A673 (cell line): ENCODE data around the gene COL4A2.

ENCODE experiments used
- EZH2 ChIP-seq: fragments of 200-600 bp; sonication (generic); IDR thresholded peaks from 2 replicates; pipeline ENCODE4 v1.6.1; 2017; ENCODE audit warnings: borderline replicate concordance, low read depth, mild to moderate bottlenecking, mixed read lengths, antibody characterized with exemption, low read length; ENCODE audit not compliant: poor library complexity, severe bottlenecking
- TF ChIP-seq, protein P1 (sequence below): fragments of 300-800, 200-600 bp; sonication (generic); conservative IDR thresholded peaks from 2 replicates; pipeline ENCODE4 v1.5.1; 2017; ENCODE audit warnings: low read depth, mild to moderate bottlenecking, antibody characterized with exemption, low read length, moderate library complexity, mixed read lengths

DNA sequence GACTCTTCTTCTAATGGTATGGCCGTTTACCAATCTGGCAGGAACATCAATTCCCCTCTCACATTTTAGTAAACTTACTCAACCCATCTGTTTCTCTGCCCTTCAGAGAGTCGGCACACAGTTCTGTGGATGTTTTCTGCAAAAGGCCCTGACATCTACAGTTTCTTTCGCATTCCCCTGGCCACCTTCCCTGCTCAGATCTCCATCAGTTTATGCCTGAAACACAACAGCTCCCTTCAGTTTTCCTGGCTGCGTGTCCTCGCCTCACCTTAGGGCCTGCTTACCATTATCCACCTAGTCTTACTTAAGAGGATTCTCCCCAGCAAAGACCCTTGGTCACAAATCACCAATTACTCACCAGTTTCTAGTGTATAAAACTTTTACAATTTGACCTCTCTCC lies 25.3 kb upstream of the COL4A2 start:
- TF ChIP-seq, protein P1, sequence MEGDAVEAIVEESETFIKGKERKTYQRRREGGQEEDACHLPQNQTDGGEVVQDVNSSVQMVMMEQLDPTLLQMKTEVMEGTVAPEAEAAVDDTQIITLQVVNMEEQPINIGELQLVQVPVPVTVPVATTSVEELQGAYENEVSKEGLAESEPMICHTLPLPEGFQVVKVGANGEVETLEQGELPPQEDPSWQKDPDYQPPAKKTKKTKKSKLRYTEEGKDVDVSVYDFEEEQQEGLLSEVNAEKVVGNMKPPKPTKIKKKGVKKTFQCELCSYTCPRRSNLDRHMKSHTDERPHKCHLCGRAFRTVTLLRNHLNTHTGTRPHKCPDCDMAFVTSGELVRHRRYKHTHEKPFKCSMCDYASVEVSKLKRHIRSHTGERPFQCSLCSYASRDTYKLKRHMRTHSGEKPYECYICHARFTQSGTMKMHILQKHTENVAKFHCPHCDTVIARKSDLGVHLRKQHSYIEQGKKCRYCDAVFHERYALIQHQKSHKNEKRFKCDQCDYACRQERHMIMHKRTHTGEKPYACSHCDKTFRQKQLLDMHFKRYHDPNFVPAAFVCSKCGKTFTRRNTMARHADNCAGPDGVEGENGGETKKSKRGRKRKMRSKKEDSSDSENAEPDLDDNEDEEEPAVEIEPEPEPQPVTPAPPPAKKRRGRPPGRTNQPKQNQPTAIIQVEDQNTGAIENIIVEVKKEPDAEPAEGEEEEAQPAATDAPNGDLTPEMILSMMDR = no peak
- TF ChIP-seq EZH2 = no peak
